ENCODE data around the gene LAYN. TPM values are rescaled to one million over a fixed set of nuclear protein-coding genes. Genes with fewer than 3 reads are reported as not detected.

Gene LAYN
- polyA plus RNA-seq, 1 of the 3 experiments (the other 2 are of a cell fraction) = 366 TPM

DNA sequence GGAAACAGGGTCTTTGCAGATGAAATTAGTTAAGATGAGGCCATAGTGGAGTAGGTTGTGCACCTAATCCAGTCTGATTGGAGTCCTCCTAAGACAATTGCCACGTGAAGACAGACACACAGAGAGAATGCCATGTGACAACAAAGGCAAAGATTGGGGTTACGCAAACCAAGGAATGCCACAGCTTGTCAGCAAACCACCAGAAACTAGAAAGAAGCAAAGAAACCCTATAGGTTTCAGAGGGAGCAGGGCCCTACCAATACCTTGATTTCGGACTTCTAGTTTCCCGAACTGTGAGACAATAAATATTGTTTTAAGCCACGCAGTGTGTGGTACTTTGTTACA is 8.2 kb upstream of the LAYN start:
- H3K27me3 ChIP-seq (ENCODE audit: insufficient read depth) = no peaks in the 10 kb centered on the region
- CTCF ChIA-PET = interaction anchor here (1.7 kb wide), 1 partner anchor 78 kb away, joined by 4 read pairs; no protein-coding TSS in a partner anchor
- 0 out of 2 replicates have a peak overlapping the region, but pooled peaks have one; percentile 71 for H3K9ac ChIP-seq
- H3K4me1 ChIP-seq (ENCODE audit: control insufficient read depth in 1 of 2, insufficient read depth in 2 of 2, low read depth in 1 of 2, low read length in 1 of 2) = peaks cover 0 to 23% of the 10 kb centered on the region in 2 experiments
- no peaks in the 10 kb centered on the region for H3K9me2 ChIP-seq
- POLR2A ChIA-PET = no interaction called here
- H3K27ac ChIP-seq (ENCODE audit: low read depth in 2 of 2, low read length in 1 of 2) = peak overlapping the region; percentile 3 to 91; a peak in 3 of 4 replicates
- H3K9me3 ChIP-seq = no peaks in the 10 kb centered on the region
- peaks cover 62% of the 10 kb centered on the region for H3F3A ChIP-seq (replicated peaks; ENCODE audit: insufficient read depth)
- no peaks in the 10 kb centered on the region for H4K20me1 ChIP-seq (ENCODE audit: insufficient read depth)
- WGBS (ENCODE audit: low lambda C conversion rate) = 90% methylated on average over 5 of the region's 5 CpGs
- peak overlapping the region; percentile 59; the same call in 1 of the 2 replicates for H3K4me2 ChIP-seq
- H3K36me3 ChIP-seq (replicated peaks in 1 of 2; ENCODE audit: control insufficient read depth in 1 of 2, insufficient read depth in 2 of 2, low read length in 1 of 2) = no peaks in the 10 kb centered on the region
- H3K79me2 ChIP-seq (ENCODE audit: insufficient read depth) = no peaks in the 10 kb centered on the region
- no peak for TF ChIP-seq RXRA (IDR thresholded peaks at IDR 0.05; ENCODE audit: borderline replicate concordance, low read depth)
- TF ChIP-seq YY1 (IDR thresholded peaks at IDR 0.05; ENCODE audit: low read depth) = no peak
- TF ChIP-seq JUND (IDR thresholded peaks at IDR 0.05) = no peak
- TF ChIP-seq, protein P1, sequence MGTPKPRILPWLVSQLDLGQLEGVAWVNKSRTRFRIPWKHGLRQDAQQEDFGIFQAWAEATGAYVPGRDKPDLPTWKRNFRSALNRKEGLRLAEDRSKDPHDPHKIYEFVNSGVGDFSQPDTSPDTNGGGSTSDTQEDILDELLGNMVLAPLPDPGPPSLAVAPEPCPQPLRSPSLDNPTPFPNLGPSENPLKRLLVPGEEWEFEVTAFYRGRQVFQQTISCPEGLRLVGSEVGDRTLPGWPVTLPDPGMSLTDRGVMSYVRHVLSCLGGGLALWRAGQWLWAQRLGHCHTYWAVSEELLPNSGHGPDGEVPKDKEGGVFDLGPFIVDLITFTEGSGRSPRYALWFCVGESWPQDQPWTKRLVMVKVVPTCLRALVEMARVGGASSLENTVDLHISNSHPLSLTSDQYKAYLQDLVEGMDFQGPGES (IDR thresholded peaks at IDR 0.05; ENCODE audit: low read depth, low read length) = no peak
- no peak for TF ChIP-seq EZH2phosphoT487 (IDR thresholded peaks at IDR 0.05; ENCODE audit: borderline replicate concordance, low read depth)
- no peak for TF ChIP-seq SMC3 (IDR thresholded peaks at IDR 0.05; ENCODE audit: low read depth, low read length)
- TF ChIP-seq ELF1 (IDR thresholded peaks at IDR 0.05) = no peak
- TF ChIP-seq TAF1 (IDR thresholded peaks at IDR 0.05; ENCODE audit: borderline replicate concordance, low read depth, low read length) = no peak
- TF ChIP-seq MEF2A (IDR thresholded peaks at IDR 0.05; ENCODE audit: borderline replicate concordance, low read depth) = no peak
- TF ChIP-seq GATA2 (CRISPR knock-in tag; IDR thresholded peaks at IDR 0.05) = no peak
- no peak for TF ChIP-seq GABPA (IDR thresholded peaks at IDR 0.05; ENCODE audit: low read depth)
- TF ChIP-seq, protein P2, sequence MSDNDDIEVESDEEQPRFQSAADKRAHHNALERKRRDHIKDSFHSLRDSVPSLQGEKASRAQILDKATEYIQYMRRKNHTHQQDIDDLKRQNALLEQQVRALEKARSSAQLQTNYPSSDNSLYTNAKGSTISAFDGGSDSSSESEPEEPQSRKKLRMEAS (IDR thresholded peaks at IDR 0.05; ENCODE audit: low read depth) = no peak
- TF ChIP-seq TEAD4 (IDR thresholded peaks at IDR 0.05; ENCODE audit: borderline replicate concordance, insufficient read depth) = no peak
- TF ChIP-seq, protein P3, sequence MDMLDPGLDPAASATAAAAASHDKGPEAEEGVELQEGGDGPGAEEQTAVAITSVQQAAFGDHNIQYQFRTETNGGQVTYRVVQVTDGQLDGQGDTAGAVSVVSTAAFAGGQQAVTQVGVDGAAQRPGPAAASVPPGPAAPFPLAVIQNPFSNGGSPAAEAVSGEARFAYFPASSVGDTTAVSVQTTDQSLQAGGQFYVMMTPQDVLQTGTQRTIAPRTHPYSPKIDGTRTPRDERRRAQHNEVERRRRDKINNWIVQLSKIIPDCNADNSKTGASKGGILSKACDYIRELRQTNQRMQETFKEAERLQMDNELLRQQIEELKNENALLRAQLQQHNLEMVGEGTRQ (IDR thresholded peaks at IDR 0.05; ENCODE audit: borderline replicate concordance, low read depth, low read length) = no peak
- TF ChIP-seq, protein P4, sequence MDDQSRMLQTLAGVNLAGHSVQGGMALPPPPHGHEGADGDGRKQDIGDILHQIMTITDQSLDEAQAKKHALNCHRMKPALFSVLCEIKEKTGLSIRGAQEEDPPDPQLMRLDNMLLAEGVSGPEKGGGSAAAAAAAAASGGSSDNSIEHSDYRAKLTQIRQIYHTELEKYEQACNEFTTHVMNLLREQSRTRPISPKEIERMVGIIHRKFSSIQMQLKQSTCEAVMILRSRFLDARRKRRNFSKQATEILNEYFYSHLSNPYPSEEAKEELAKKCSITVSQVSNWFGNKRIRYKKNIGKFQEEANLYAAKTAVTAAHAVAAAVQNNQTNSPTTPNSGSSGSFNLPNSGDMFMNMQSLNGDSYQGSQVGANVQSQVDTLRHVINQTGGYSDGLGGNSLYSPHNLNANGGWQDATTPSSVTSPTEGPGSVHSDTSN (IDR thresholded peaks at IDR 0.05) = no peak
- no peak for TF ChIP-seq NRF1 (IDR thresholded peaks at IDR 0.05; ENCODE audit: low read depth, low read length)
- TF ChIP-seq POLR2AphosphoS5 (IDR thresholded peaks at IDR 0.05; ENCODE audit: low read depth, low read length) = no peak
- TF ChIP-seq FOSL2 (IDR thresholded peaks at IDR 0.05; ENCODE audit: borderline replicate concordance, low read depth) = no peak
- TF ChIP-seq, protein P5, sequence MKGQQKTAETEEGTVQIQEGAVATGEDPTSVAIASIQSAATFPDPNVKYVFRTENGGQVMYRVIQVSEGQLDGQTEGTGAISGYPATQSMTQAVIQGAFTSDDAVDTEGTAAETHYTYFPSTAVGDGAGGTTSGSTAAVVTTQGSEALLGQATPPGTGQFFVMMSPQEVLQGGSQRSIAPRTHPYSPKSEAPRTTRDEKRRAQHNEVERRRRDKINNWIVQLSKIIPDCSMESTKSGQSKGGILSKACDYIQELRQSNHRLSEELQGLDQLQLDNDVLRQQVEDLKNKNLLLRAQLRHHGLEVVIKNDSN (IDR thresholded peaks at IDR 0.05; ENCODE audit: borderline replicate concordance, low read depth) = no peak
- no peak for TF ChIP-seq SIN3A (IDR thresholded peaks at IDR 0.05; ENCODE audit: borderline replicate concordance, low read depth, low read length)
- peak overlapping the region; percentile 67; the same call in 1 of the 2 replicates for H2AFZ ChIP-seq (ENCODE audit: low read depth)
- no peak for DNase-seq
- no peak overlapping the region for H3K4me3 ChIP-seq (ENCODE audit: low read depth in 2 of 2, low read length in 1 of 2)
